Smooth muscle cell of the coronary artery (primary cell): ENCODE results near the gene CCDC124. TPM values are rescaled to one million over a fixed set of nuclear protein-coding genes. Genes with fewer than 3 reads are reported as not detected.

Experiments
- total RNA-seq: library from RNA; depleted of rRNA; stranded (reverse); fragments of >200 nt; gene quantifications from 2 replicates; pipeline ENCODE4 v1.2.3, GENCODE V29; 2014; ENCODE audit warnings: low replicate concordance

CCDC124 gene, protein sequence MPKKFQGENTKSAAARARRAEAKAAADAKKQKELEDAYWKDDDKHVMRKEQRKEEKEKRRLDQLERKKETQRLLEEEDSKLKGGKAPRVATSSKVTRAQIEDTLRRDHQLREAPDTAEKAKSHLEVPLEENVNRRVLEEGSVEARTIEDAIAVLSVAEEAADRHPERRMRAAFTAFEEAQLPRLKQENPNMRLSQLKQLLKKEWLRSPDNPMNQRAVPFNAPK
- total RNA-seq: 42.5 and 59.5 TPM in 2 replicates

DNA sequence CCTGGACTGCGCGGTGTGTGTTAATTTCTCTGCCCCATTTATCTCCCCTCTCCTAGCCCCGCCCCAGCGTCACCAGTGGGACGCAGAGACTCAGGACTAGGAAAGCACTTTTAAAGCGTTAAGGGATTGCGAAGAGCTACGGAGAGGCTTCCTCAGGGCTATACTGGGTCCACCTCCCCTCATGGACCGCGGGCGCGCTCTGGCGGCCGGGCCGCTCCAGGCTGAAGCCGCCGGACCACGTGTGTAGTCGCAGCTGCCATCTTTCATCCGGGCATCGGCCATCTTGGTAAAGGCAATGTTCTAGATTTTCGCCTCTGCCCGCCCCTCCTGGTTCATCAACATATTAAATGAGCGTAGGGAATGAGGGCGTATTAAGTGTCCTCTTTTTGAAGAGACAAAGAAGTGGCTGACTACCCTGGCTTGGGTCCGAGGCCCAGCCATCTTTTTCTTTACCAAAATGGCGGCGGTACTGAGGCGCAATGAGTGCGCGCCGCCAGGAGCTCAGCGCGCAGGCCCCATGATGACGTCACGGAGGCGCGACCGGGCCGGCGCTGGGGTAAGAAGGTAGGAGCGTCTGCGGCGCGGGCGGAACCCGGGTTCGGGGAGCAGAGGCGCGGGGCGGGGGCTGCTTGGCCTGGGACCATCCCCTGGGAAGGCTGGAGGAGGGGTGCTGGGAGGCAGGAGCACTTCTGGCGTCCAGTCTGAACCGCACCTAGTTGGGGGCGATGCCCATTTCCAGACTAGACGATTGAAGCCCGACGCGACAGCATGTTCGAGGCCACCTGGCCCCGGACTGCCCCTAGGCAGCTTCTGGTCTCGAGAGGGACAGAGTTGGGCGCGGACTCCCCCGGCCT, at the start of gene CCDC124:
Gene CCDC124, plus strand, starts transcription at position 531 of the 854 bp plus-strand sequence. CDS start 3,406 bp downstream, outside the sequence.

DNA sequence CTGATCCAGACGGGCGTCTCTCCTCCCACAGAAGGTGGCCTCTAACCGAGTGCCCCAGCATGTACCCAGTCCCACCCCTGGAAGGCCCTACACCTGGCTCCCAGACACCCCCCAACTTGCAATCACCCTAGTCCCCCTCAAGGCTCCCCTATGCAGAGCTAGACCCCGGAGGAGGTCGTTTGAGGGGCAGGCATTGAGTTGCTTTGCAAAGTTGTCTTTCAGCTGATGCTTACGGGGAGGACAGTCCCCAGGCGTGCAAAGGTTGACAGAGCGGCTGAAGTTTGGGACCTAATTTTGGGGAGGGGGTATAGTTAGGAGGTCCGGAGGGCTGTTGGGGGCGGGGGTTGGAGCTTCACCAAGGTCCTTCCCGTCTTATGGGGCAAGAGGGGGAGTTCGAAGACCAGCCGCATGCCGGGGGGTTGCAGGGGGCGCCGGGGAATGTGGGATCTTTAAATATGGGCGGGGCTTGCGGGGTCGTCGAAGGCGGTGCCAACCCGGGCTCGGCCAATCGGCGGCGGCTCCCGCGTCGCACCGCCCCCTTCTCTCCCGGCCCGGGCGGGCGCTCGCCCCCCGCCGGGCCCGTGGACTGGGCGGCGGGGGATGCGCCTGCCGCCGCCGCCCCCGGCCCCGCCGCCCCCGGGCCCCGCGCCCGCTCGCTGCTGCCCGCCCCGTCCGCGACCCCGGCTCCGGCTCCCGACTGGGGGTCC, 33.9 kb downstream of the CCDC124 start, which contains the start of gene KCNN1:
Gene KCNN1, plus strand, starts transcription at position 558 of the 707 bp plus-strand sequence. CDS start 6,782 bp downstream, outside the sequence.

Other genes starting within 250 kb of the CCDC124 start
- gene UNC13A, start 244.7 kb upstream of the CCDC124 start, total RNA-seq: 0.70 and 2.2 TPM in 2 replicates
- gene MAP1S, start 213.5 kb upstream of the CCDC124 start, total RNA-seq: 17.3 and 17.5 TPM in 2 replicates
- gene FCHO1, start 181.5 kb upstream of the CCDC124 start, total RNA-seq: 0.12 and 0.15 TPM in 2 replicates
- gene B3GNT3, start 137.9 kb upstream of the CCDC124 start, total RNA-seq: not detected in 2 replicates
- gene INSL3, start 111.5 kb upstream of the CCDC124 start, total RNA-seq: not detected in 2 replicates
- 1.3 and 1.9 TPM in 2 replicates for gene JAK3, start 85.0 kb upstream of the CCDC124 start, total RNA-seq
- 662 and 1,392 TPM in 2 replicates for gene RPL18A, start 73.1 kb upstream of the CCDC124 start, total RNA-seq
- gene SLC5A5, start 61.1 kb upstream of the CCDC124 start, total RNA-seq: not detected in 2 replicates
- not detected in 2 replicates for gene KCNN1, start 34.1 kb downstream of the CCDC124 start, total RNA-seq
- 4.2 and 5.9 TPM in 2 replicates for gene ARRDC2, start 75.2 kb downstream of the CCDC124 start, total RNA-seq
- 0.35 TPM in 1 of 2 replicates, not detected in the other for gene IL12RB1, start 153.9 kb downstream of the CCDC124 start, total RNA-seq
- 1.7 and 3.2 TPM in 2 replicates for gene MAST3, start 164.8 kb downstream of the CCDC124 start, total RNA-seq
- 6.9 and 8.5 TPM in 2 replicates for gene PIK3R2, start 220.1 kb downstream of the CCDC124 start, total RNA-seq
- 6.1 and 16.7 TPM in 2 replicates for gene IFI30, start 240.8 kb downstream of the CCDC124 start, total RNA-seq